ENCODE data around the gene SEC11A.
"Not testable (repeated sequence)": the region's sequence is repeated elsewhere in the genome, so short reads cannot be mapped to it uniquely, and the experiment has no call there.

The SEC11A gene

DNA sequence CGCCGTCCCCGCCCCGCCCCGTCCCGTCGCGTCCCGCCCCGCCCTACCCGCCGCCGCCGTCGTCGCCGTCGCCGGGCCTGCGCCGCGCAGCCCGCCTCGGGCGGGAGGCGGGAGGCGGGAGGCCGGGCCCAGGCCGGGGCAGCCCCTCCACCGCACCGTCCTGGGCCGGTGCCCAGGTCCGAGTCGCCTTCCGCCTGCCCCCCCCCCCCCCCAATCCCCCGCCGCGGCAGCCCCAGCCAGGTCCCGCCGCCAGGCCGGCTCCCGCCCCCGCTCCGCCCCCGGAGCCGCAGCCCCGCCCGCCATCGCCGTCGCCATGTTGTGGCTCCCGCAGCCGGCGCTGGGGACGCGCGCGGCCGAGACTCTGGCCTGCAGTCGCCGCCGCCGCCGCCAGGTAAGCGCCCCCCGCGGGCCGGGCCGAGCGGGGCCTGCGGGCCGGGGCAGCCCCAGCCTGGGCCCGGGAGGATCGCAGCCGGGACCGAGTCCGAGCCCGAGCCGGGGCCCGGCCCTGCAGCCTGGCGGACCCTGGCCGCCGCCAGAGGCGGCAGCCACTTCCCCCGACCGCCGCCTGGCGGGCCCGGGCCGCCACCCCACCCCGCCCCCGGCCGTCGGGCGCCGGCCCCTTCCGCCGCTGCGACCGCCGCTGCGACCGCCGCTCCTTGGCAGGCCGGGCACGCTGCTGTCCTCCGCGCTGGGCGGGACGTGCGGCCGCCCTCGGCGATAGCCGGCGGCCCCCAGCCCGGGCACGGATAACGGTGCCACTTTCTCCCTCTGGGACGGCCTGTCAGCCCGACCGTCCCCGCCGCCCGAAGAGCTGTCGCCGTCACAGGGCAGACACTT is 32.6 kb upstream of the SEC11A start, which contains the start of gene ZNF592:
TSS of gene ZNF592 (plus strand) at position 319 of the 837 bp plus-strand sequence. CDS start 34,084 bp downstream, outside the sequence.
- H4K20me1 ChIP-seq: peaks cover 28 to 48% (median 43%) of the 10 kb centered on the region in 11 experiments; a peak in 21 of 22 replicates
- no peaks in the 10 kb centered on the region for H3K9me3 ChIP-seq (replicated peaks in 1 of 11)
- peak within 1 kb of the TSS; percentile 87 to 99 (median 96) for H3K4me2 ChIP-seq
- TF ChIP-seq Cebpa-rat (IDR thresholded peaks at IDR 0.05): no peak
- peaks cover under 1 to 14% (median 9%) of the 10 kb centered on the region in 11 experiments; a peak in 18 of 22 replicates for H3K36me3 ChIP-seq
- H3K4me1 ChIP-seq: peaks cover 40 to 65% (median 50%) of the 10 kb centered on the region in 10 experiments
- H3K27ac ChIP-seq: peak within 1 kb of the TSS; percentile 86 to 96 (median 96)
- peak within 1 kb of the TSS; percentile 76 to 98 (median 89) for H3K4me3 ChIP-seq
- no peaks in the 10 kb centered on the region for H3K27me3 ChIP-seq
- peak within 1 kb of the TSS; percentile 88 to 96 (median 94) for H3K9ac ChIP-seq

DNA sequence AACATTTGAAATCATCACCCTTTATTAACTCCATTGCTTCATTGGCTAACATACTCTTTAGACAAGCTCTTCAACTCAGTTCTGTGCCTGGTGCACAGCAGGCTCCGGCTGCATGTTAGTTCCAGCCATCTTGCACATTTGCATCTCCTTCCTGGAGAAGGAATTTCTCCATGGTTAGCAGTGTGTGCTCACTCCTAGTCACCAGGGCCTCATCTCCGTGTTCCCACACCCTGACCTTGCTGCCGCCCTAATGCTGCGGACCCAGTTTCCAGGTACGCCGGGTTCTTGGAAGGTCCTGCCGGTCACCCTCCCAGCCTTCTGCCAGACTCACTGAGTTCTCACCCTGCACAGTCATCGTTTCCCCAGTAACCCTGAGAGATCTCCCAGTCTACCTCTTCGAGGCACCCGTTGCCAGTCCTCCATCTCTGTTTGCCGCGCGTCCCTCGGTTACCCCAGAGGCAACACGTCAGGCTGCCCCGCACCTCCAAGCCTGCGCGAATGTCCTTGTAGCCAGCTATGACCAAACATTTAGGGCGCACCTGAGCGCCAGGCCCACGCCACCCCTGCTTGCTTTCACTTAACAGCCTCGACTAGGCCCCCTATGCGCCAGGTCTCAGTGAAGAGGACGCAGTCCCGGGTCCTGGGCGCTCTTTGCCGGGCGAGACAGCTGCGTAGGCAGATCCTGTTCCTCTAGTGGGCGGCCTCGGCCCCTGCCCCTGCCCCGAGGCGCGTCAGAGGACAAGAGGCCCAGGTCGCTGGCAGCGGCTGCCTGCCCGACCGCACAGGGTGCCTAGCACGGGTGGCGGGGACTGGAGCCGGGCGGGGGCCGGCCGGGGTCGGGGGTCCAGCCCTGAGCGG is 31.7 kb upstream of the SEC11A start:
- H3K4me1 ChIP-seq: peaks cover 40 to 56% (median 47%) of the 10 kb centered on the region in 10 experiments
- H3K27ac ChIP-seq: peak overlapping the region; percentile 86 to 96 (median 96)
- H3K4me2 ChIP-seq: peak overlapping the region; percentile 82 to 99 (median 96)
- H3K27me3 ChIP-seq: no peaks in the 10 kb centered on the region
- peaks cover 20 to 39% (median 35%) of the 10 kb centered on the region in 11 experiments; a peak in 21 of 22 replicates for H4K20me1 ChIP-seq
- H3K4me3 ChIP-seq: peak overlapping the region; percentile 76 to 98 (median 89)
- H3K9ac ChIP-seq: peak overlapping the region; percentile 88 to 96 (median 94)
- peaks cover 0 to 6% (median under 1%) of the 10 kb centered on the region in 11 experiments; a peak in 6 of 22 replicates for H3K36me3 ChIP-seq
- TF ChIP-seq Cebpa-rat (IDR thresholded peaks at IDR 0.05): no peak
- no peaks in the 10 kb centered on the region for H3K9me3 ChIP-seq (replicated peaks in 1 of 11)

GRCh38 chr15:84741121-84741520 is 25.2 kb upstream of the SEC11A start:
- Histone ChIP-seq H3K4me3 (no peak overlapping the region), H4K20me1 (no peaks in the 10 kb centered on the region), H3K36me3 (no peaks in the 10 kb centered on the region), H3K9me3 (replicated peaks in 1 of 11) (no peaks in the 10 kb centered on the region), H3K4me2 (no peak overlapping the region), H3K27ac (no peak overlapping the region), H3K27me3 (no peaks in the 10 kb centered on the region), H3K4me1 (peaks cover 6 to 27% (median 12%) of the 10 kb centered on the region in 10 experiments; a peak in 18 of 20 replicates), H3K9ac (no peak overlapping the region)
- no peak for TF ChIP-seq Cebpa-rat (IDR thresholded peaks at IDR 0.05)

- H3K4me3 ChIP-seq: no peak overlapping the region
- H3K4me2 ChIP-seq: no peak overlapping the region; a peak in 3 of 22 replicates
- H3K27ac ChIP-seq: no peak overlapping the region
- no peak overlapping the region for H3K9ac ChIP-seq
- no peaks in the 10 kb centered on the region for H3K9me3 ChIP-seq (replicated peaks in 1 of 11)
- H3K27me3 ChIP-seq: no peaks in the 10 kb centered on the region
- H3K36me3 ChIP-seq: no peaks in the 10 kb centered on the region
- H3K4me1 ChIP-seq: peaks cover 11 to 28% (median 16%) of the 10 kb centered on the region in 10 experiments
- no peak for TF ChIP-seq Cebpa-rat (IDR thresholded peaks at IDR 0.05)
- H4K20me1 ChIP-seq: no peaks in the 10 kb centered on the region
Observed at GRCh38 chr15:84740691-84741090, 24.8 kb upstream of the SEC11A start.

DNA sequence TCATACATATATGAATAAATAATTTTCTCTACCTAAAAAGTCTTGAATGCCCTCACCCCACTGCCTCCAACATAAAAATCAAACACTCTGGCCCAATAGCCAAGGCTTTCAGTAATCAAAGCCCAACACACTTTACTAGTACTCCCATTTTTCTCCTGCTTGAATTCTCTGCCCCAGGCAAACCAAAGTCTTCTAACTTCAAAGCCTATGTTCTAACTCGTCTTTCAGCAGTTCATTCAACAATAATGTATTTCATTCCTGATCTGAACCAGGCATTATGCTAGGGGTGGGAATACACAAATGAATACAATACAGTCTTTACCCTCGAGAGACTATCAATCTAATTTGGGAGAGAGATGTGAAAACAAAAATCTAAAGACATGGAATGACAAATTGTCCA is 21.1 kb upstream of the SEC11A start:
- H3K9ac ChIP-seq: no peak overlapping the region
- peak overlapping the region in 2 of 11 experiments; percentile 78; a peak in 1 of 22 replicates for H3K27ac ChIP-seq
- H3K27me3 ChIP-seq: no peaks in the 10 kb centered on the region
- no peaks in the 10 kb centered on the region for H3K9me3 ChIP-seq (replicated peaks in 1 of 11)
- H4K20me1 ChIP-seq: no peaks in the 10 kb centered on the region
- H3K4me3 ChIP-seq: no peak overlapping the region
- peaks cover 34 to 54% (median 40%) of the 10 kb centered on the region in 10 experiments for H3K4me1 ChIP-seq
- H3K36me3 ChIP-seq: no peaks in the 10 kb centered on the region
- TF ChIP-seq Cebpa-rat (IDR thresholded peaks at IDR 0.05): no peak
- H3K4me2 ChIP-seq: 0 out of 22 replicates have a peak overlapping the region, but pooled peaks of 1 of the 11 experiments have one; percentile 95

DNA sequence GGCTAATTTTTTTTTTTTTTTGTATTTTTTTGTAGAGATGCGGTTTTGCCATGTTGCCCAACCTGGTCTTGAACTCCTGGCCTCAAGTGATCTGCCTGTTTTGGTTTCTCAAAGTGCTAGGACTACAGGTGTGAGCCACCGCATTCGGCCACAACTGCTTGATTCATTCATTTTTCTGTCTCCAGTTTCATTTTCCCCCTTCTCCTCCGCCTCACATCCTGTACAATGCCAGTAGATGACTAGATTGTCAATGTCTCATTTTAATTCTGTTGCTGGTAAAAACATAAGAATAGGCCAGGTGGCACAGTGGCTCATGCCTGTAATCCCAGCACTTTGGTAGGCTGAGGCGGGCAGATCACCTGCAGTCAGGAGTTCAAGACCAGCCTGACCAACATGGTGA is 20.4 kb upstream of the SEC11A start:
- Histone ChIP-seq H3K4me1 (peaks cover 34 to 60% (median 42%) of the 10 kb centered on the region in 10 experiments), H3K4me2 (peak overlapping the region in 10 of 11 experiments; percentile 24 to 95 (median 90); a peak in 15 of 22 replicates)
- TF ChIP-seq Cebpa-rat (IDR thresholded peaks at IDR 0.05): no peak

DNA sequence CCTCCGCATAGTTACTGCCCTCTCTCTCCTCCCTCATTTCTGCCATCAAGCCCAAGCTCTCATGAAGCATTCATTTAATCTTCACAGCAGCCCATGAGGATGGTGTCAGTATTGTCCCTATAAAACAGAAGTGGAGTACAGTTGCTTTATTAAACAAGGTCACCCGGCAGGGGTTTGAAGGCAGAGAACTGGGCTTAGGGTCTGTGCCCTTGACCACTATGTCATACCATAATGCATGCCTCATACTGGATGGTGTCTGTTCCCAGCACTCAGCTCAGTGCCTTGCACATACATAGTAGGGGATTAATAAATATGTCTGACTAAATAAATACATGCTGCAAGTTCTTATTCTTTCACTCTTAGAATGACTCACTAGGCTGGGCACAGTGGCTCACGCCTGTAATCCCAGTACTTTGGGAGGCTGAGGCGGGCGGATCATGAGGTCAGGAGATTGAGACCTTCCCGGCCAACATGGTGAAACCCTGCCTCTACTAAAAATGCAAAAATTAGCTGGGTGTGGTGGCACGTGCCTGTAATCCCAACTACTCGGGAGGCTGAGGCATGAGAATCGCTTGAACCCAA is 19.6 kb upstream of the SEC11A start:
- not testable (repeated sequence) for H4K20me1 ChIP-seq; H3K36me3 ChIP-seq; H3K9me3 ChIP-seq (replicated peaks in 1 of 11); H3K27me3 ChIP-seq
- H3K9ac ChIP-seq: peak overlapping the region in 9 of 11 experiments; percentile 32 to 68 (median 53); a peak in 14 of 22 replicates
- H3K4me2 ChIP-seq: peak overlapping the region; percentile 70 to 95 (median 91)
- peaks cover 31 to 63% (median 41%) of the 10 kb centered on the region in 10 experiments for H3K4me1 ChIP-seq
- peak overlapping the region; percentile 11 to 85 (median 75); a peak in 21 of 22 replicates for H3K27ac ChIP-seq
- H3K4me3 ChIP-seq: peak overlapping the region in 7 of 10 experiments; percentile 15 to 51 (median 21); a peak in 8 of 20 replicates

More for the DNA sequence above, 20.4 kb upstream of the SEC11A start:
- H3K4me3 ChIP-seq: no peak overlapping the region
- no peak overlapping the region for H3K9ac ChIP-seq
- H3K36me3 ChIP-seq: no peaks in the 10 kb centered on the region
- H3K27me3 ChIP-seq: no peaks in the 10 kb centered on the region
- H4K20me1 ChIP-seq: no peaks in the 10 kb centered on the region
- H3K27ac ChIP-seq: peak overlapping the region in 6 of 11 experiments; percentile 73 to 85 (median 78); a peak in 7 of 22 replicates
- no peaks in the 10 kb centered on the region for H3K9me3 ChIP-seq (replicated peaks in 1 of 11)

- peak overlapping the region in 8 of 10 experiments; percentile 0 to 51 (median 20); a peak in 12 of 20 replicates for H3K4me3 ChIP-seq
- H3K4me1 ChIP-seq: peaks cover 29 to 63% (median 39%) of the 10 kb centered on the region in 10 experiments
- no peaks in the 10 kb centered on the region for H4K20me1 ChIP-seq
- H3K9ac ChIP-seq: peak overlapping the region in 10 of 11 experiments; percentile 36 to 68 (median 54); a peak in 18 of 22 replicates
- peak overlapping the region; percentile 11 to 85 (median 75); a peak in 21 of 22 replicates for H3K27ac ChIP-seq
- no peaks in the 10 kb centered on the region for H3K36me3 ChIP-seq
- peak overlapping the region; percentile 70 to 95 (median 91) for H3K4me2 ChIP-seq
- TF ChIP-seq Cebpa-rat (IDR thresholded peaks at IDR 0.05): no peak; a peak in 2 of 22 replicates
- no peaks in the 10 kb centered on the region for H3K9me3 ChIP-seq (replicated peaks in 1 of 11)
- no peaks in the 10 kb centered on the region for H3K27me3 ChIP-seq
Observed at GRCh38 chr15:84734794-84735479, 19.0 kb upstream of the SEC11A start.

Data from BLaER1 treated with 17β-estradiol and CSF1 and Interleukin-3, amounts not matched to agents 10 nM and 100 nM (cell line).